HG02981 (cell line): ENCODE data around the gene SHOC2.

Experiments
- ATAC-seq: cut with Tn5 transposase; IDR thresholded peaks from one replicate; pipeline ENCODE4 v1.9.1; 2021; ENCODE audit warnings: mild to moderate bottlenecking, moderate library complexity; ENCODE audit not compliant: unreplicated experiment

The SHOC2 gene

DNA sequence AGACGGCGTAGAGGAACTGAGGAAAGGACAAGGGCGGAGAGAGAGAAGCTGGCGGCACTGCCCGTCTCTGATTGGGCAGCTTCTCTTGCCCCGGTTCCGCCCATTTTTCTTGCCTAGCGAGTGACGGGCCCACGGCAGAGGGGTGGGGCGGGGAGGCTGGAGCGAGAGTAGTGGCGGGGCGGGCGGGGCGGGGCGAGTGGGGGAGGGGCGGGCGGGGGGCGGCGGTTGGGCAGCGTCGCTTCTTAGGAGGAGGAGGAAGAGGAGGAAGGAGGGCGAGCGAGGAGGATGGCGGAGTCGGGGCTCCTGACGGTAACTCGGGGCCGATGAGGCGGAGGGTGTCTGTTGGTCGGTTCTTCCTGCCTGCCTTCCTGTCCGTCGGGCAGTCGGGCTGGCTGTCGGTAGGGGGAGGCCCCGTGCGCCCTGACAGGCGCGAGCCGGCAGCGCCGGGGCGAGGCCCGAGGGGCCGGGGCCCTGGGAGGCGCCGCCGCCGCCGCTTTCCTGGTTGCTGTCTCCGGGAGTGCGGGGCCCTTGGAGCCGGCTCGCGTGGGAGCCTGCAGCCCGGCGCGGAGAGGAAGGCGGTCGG, at the start of gene SHOC2:
SHOC2 (plus strand) TSS at position 256 of the 583 bp plus-strand sequence. CDS start 44,755 bp downstream, outside the sequence.
- ATAC-seq: peak; percentile 9

GRCh38 chr10:110870823-110871297, 48.5 kb upstream of the SHOC2 start:
- no peak for ATAC-seq

DNA sequence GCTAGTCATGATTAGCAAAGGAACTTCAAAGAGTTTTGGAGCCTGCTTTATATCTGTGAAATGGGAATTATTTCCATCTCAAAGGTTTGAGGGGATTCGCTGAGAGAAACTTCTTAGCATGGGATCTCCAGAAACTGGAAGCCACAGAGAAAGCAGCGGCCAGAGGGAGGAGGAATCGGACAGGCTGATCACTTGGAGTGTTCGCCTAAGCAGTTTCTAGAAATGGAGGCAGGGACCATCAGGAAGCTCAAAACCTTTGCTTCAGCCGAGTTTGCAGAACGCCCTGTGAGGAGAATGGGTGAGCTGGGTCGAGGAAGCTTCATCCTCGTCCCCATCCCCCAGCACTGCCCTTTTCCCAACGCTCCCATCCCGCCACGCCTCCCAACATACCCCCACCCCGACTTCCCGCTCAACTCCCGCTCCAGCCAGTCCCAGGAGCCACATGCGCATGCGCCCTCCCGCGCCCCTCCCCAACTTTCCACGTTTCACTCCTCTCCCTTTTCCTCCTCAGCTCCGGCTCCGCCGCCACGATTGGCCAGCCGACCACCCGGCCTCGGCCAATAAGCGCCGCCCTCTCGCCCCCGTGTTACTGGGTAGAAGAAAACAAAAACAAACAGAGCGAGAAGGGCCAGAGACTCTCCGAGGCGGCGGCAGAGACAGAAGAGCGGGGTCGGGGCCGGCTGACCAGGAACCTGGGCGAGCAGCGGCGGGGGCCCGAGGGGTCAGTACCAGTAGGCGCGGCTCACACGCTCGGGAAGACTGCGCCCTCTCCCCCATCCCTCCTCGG, 47.9 kb upstream of the SHOC2 start, which contains the start of gene PDCD4:
PDCD4 (plus strand) TSS at position 631 of the 787 bp plus-strand sequence. CDS start 4,100 bp downstream, outside the sequence.
- ATAC-seq: peak; percentile 81

GRCh38 chr10:110872145-110872983, 47.0 kb upstream of the SHOC2 start:
- ATAC-seq: peak; percentile 34

GRCh38 chr10:110872984-110873923, 46.1 kb upstream of the SHOC2 start:
- ATAC-seq: no peak

GRCh38 chr10:110873951-110874350, 45.5 kb upstream of the SHOC2 start:
- no peak for ATAC-seq

DNA sequence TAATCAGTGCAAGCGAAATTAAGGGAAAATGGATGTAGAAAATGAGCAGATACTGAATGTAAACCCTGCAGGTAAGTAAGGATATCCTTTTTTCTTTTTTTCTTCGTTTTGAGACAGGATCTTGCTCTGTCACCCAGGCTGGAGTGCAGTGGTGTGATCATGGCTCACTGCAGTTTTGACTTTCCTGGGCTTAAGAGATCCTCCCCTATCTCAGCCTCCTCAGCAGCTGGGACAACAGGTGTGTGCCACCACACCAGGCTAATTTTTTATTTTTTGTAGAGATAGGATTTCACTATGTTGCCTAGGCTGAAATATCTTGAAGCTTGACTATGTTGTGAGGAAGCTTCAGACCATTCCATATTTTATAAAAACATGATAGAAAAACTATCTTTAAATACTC, 43.4 kb upstream of the SHOC2 start:
- ATAC-seq: no peak

DNA sequence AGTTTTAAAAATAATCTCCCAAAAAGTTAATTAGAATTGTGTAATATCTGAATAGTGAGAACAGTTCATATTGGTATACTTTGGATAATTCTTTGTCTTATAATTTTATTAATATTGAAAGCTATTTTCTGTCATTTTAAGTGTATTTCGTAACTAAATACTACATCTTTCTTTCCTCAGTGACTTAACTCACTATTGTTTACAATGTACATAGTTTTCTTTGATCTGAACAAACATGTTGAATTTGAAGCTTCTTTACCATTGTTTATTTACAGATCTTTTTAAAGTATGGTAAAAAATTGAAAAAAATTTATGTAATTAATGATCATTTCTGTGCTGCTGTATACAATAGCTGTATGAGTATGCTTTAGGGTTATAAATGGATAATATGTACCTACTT, 42.6 kb upstream of the SHOC2 start:
- ATAC-seq: no peak

GRCh38 chr10:110880012-110880411, 39.4 kb upstream of the SHOC2 start:
- ATAC-seq: no peak

GRCh38 chr10:110881247-110881646, 38.2 kb upstream of the SHOC2 start:
- ATAC-seq: no peak

GRCh38 chr10:110881905-110882304, 37.5 kb upstream of the SHOC2 start:
- ATAC-seq: no peak

- no peak for ATAC-seq
Observed at GRCh38 chr10:110883924-110884323, 35.5 kb upstream of the SHOC2 start.

GRCh38 chr10:110885932-110886674, 33.3 kb upstream of the SHOC2 start:
- ATAC-seq: no peak

DNA sequence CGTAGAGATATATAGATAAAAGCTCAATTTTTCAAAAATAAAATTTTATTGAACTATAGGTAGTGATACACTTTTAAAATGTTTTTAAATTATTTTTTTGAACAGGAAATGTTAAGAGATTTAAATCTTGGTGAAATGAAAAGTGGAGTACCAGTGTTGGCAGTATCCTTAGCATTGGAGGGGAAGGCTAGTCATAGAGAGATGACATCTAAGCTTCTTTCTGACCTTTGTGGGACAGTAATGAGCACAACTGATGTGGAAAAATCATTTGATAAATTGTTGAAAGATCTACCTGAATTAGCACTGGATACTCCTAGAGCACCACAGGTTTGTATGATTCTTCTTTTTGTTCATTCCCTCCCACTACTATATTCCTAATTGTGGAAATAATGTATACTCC, 31.8 kb upstream of the SHOC2 start:
- ATAC-seq: no peak

- ATAC-seq: no peak
Observed at GRCh38 chr10:110892602-110893288, 26.7 kb upstream of the SHOC2 start.

- peak; percentile 81 for ATAC-seq
Observed at GRCh38 chr10:110893559-110894179, 25.7 kb upstream of the SHOC2 start.

- no peak for ATAC-seq
Observed at GRCh38 chr10:110897184-110897583, 22.2 kb upstream of the SHOC2 start.

- no peak for ATAC-seq
Observed at GRCh38 chr10:110898391-110898790, 21.0 kb upstream of the SHOC2 start.
